Spleen (tissue), 7 donors: Measurements from ENCODE around the gene GLTP.

Experiments used
- POLR2A ChIP-seq, 3 donors: fragments of 450-650 bp; IDR thresholded peaks; one replicate each; pipeline ENCODE4 v1.5.1; 2017; ENCODE audit warnings: antibody characterized with exemption in 3 of 3, mild to moderate bottlenecking in 1 of 3
- POLR2AphosphoS5 ChIP-seq, 3 donors: sonication (generic); formaldehyde crosslinking; IDR thresholded peaks; one replicate each; pipeline ENCODE4 v1.5.1; 2017; ENCODE audit warnings: antibody characterized with exemption in 3 of 3
- TF ChIP-seq, protein P1 (sequence below), 11 experiments: fragments of 200-600 bp in 7 of 11; fragments of 450-650 bp in 4 of 11; sonication (generic) in 4 of 11; IDR thresholded peaks in 8 of 11; conservative IDR thresholded peaks in 3 of 11; 1 replicate in 7 of 11; 2 replicates in 4 of 11; pipeline versions ENCODE4 v1.4.0 to v1.8.0; 2016 to 2021; ENCODE audit warnings: antibody characterized with exemption in 11 of 11, inconsistent platforms in 4 of 11, mild to moderate bottlenecking in 1 of 11
- donor health status: DM: no; HTN: no; CAD: no; lungs with moderate emphysema.
- donor health status: DM: no; HTN: no; CAD: no.
- donor health status: DM: no; HTN: no; CAD: no.

DNA sequence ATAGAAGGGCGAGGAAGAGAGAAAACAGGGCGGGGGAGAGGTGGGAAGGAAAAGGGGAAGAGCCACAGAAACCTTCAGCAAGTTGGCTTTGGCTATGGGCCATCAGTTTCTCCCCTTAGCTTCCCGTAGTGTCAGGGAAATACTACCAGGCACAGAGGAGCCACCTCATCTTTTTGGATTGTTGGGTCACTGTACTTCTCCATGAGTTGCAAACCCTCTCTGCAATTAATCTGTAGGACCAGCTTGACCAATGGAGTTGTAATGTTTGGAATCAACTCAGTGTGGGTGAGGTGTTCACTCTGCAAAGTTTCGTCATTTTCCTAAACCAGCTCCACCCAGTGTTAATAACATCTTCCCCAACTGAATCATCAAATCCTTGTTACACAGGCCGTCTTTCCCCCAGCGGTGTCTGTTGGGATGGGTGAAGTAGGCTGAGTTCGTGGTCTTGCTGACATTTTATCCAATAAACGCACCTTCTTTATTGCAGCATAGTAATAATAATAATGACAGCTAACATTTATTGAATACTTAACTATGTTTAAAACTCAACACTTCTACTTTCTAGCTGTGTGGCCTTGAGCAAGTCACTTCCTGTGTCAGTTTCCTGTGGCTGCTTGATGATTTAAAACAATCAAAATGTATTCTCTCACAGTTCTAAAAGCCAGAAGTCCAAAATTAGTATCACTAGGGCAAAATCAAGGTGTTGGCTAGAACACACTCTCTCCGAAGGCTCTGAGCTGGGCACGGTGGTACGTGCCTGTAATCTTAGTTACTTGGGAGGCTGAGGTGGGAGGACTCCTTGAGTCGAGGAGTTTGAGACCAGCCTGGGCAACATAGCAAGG lies 8.1 kb upstream of the GLTP start:
- TF ChIP-seq POLR2AphosphoS5 (IDR thresholded peaks at IDR 0.05) (peak in 1 of 3 donors; percentile 12), POLR2A (IDR thresholded peaks at IDR 0.05) (no peak)
- TF ChIP-seq, protein P1, sequence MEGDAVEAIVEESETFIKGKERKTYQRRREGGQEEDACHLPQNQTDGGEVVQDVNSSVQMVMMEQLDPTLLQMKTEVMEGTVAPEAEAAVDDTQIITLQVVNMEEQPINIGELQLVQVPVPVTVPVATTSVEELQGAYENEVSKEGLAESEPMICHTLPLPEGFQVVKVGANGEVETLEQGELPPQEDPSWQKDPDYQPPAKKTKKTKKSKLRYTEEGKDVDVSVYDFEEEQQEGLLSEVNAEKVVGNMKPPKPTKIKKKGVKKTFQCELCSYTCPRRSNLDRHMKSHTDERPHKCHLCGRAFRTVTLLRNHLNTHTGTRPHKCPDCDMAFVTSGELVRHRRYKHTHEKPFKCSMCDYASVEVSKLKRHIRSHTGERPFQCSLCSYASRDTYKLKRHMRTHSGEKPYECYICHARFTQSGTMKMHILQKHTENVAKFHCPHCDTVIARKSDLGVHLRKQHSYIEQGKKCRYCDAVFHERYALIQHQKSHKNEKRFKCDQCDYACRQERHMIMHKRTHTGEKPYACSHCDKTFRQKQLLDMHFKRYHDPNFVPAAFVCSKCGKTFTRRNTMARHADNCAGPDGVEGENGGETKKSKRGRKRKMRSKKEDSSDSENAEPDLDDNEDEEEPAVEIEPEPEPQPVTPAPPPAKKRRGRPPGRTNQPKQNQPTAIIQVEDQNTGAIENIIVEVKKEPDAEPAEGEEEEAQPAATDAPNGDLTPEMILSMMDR (IDR thresholded peaks at IDR 0.05 in 8 of 11, conservative IDR thresholded peaks at IDR 0.05 in 3 of 11): no peak
